A549 (cell line): ENCODE data around the gene CDHR4.
A peak's percentile ranks its signal among the peaks of the same experiment; 100 is the strongest.

ENCODE experiments used
- BHLHE40 ChIP-seq: IDR thresholded peaks from 2 replicates; pipeline ENCODE4 v1.6.1; 2012; ENCODE audit warnings: low read depth, low read length, inconsistent platforms
- CBX2 ChIP-seq: fragments of 200-600 bp; sonication (generic); IDR thresholded peaks from 2 replicates; pipeline ENCODE4 v1.6.1; 2016; ENCODE audit warnings: low read depth, mild to moderate bottlenecking, borderline replicate concordance
- EHMT2 ChIP-seq: fragments of 200-600 bp; sonication (generic); IDR thresholded peaks from 2 replicates; pipeline ENCODE4 v1.6.1; 2016; ENCODE audit warnings: antibody characterized with exemption, low read depth, mild to moderate bottlenecking, moderate library complexity
- EP300 ChIP-seq, 2 experiments: fragments of >200 bp; sonication (Bioruptor Twin); formaldehyde crosslinking; IDR thresholded peaks; 2 replicates in 1 of 2; 3 replicates in 1 of 2; pipeline ENCODE4 v1.6.1; 2016 to 2017
- POLR2A ChIP-seq: IDR thresholded peaks from 2 replicates; pipeline ENCODE4 v1.6.1; 2012; ENCODE audit warnings: mild to moderate bottlenecking, low read length
- RARB ChIP-seq: fragments of 250-450 bp; sonication (Bioruptor Pico); IDR thresholded peaks from 2 replicates; pipeline ENCODE4 v1.8.0; 2021; ENCODE audit warnings: mild to moderate bottlenecking, moderate library complexity
- TF ChIP-seq, protein P1 (sequence below): fragments of >200 bp; sonication (Bioruptor Twin); formaldehyde crosslinking; IDR thresholded peaks from 3 replicates; pipeline ENCODE4 v1.5.1; 2016
- TF ChIP-seq, protein P2 (sequence below): fragments of 200-600 bp; sonication (generic); IDR thresholded peaks from 2 replicates; pipeline ENCODE4 v1.6.1; 2016; ENCODE audit warnings: antibody characterized with exemption, mild to moderate bottlenecking, moderate library complexity
- TF ChIP-seq, protein P3 (sequence below): IDR thresholded peaks from 2 replicates; pipeline ENCODE4 v1.6.1; 2012

DNA sequence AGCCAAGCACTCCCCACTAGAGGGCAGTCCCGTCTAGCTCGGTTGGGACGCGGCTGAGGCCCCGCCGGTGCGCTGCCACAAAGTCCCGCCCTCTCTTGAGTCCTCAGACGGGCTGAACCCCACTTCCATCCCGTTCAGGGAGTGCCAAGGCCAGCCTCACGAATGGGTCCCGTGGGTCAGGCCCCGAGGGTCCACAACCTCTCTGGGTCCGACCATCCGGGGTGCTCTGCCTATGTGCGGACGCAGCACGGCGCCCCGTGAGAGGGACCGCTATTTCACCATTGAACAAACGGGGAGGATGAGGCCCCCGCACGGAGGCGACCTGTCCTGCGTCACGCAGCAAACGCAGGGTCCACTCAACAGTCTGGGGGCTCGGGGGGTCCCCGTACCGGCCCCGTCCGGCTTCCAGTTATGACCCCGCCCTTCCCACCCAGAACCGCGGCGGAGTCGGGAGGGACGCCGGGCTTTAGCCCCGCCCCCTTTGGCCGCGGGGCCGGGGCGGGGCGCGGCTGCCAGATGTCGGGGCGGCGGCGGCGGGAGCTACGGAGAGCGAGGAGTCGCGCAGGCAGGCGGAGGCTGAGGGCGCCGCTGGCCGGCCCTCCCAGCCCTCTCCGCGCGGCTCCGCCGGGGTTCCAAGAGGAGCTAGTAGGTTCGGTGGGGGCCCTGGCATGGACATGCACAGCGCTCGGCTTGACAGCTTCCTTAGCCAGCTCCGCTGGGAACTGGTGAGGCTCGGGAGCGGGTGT lies 3.2 kb upstream of the CDHR4 start, which contains the start of gene INKA1:
- TF ChIP-seq, protein P1, sequence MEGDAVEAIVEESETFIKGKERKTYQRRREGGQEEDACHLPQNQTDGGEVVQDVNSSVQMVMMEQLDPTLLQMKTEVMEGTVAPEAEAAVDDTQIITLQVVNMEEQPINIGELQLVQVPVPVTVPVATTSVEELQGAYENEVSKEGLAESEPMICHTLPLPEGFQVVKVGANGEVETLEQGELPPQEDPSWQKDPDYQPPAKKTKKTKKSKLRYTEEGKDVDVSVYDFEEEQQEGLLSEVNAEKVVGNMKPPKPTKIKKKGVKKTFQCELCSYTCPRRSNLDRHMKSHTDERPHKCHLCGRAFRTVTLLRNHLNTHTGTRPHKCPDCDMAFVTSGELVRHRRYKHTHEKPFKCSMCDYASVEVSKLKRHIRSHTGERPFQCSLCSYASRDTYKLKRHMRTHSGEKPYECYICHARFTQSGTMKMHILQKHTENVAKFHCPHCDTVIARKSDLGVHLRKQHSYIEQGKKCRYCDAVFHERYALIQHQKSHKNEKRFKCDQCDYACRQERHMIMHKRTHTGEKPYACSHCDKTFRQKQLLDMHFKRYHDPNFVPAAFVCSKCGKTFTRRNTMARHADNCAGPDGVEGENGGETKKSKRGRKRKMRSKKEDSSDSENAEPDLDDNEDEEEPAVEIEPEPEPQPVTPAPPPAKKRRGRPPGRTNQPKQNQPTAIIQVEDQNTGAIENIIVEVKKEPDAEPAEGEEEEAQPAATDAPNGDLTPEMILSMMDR, result peak; percentile 68
- TF ChIP-seq RARB (CRISPR knock-in tag) (no peak), POLR2A (no peak), EP300 (IDR thresholded peaks at IDR 0.05) (no peak), EHMT2 (no peak), BHLHE40 (no peak), CBX2 (no peak)
- TF ChIP-seq, protein P2, sequence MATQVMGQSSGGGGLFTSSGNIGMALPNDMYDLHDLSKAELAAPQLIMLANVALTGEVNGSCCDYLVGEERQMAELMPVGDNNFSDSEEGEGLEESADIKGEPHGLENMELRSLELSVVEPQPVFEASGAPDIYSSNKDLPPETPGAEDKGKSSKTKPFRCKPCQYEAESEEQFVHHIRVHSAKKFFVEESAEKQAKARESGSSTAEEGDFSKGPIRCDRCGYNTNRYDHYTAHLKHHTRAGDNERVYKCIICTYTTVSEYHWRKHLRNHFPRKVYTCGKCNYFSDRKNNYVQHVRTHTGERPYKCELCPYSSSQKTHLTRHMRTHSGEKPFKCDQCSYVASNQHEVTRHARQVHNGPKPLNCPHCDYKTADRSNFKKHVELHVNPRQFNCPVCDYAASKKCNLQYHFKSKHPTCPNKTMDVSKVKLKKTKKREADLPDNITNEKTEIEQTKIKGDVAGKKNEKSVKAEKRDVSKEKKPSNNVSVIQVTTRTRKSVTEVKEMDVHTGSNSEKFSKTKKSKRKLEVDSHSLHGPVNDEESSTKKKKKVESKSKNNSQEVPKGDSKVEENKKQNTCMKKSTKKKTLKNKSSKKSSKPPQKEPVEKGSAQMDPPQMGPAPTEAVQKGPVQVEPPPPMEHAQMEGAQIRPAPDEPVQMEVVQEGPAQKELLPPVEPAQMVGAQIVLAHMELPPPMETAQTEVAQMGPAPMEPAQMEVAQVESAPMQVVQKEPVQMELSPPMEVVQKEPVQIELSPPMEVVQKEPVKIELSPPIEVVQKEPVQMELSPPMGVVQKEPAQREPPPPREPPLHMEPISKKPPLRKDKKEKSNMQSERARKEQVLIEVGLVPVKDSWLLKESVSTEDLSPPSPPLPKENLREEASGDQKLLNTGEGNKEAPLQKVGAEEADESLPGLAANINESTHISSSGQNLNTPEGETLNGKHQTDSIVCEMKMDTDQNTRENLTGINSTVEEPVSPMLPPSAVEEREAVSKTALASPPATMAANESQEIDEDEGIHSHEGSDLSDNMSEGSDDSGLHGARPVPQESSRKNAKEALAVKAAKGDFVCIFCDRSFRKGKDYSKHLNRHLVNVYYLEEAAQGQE, result no peak
- TF ChIP-seq, protein P3, sequence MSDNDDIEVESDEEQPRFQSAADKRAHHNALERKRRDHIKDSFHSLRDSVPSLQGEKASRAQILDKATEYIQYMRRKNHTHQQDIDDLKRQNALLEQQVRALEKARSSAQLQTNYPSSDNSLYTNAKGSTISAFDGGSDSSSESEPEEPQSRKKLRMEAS, result peak; percentile 38; the same call in 1 of the 2 replicates
